GM10847 (cell line): ENCODE results near the gene ATXN7.

Source experiments
- POLR2A ChIP-seq: IDR thresholded peaks from 2 replicates; pipeline ENCODE4 v1.6.1; 2011; ENCODE audit not compliant: insufficient read length; ENCODE audit errors: extremely low read depth

ATXN7 gene

DNA sequence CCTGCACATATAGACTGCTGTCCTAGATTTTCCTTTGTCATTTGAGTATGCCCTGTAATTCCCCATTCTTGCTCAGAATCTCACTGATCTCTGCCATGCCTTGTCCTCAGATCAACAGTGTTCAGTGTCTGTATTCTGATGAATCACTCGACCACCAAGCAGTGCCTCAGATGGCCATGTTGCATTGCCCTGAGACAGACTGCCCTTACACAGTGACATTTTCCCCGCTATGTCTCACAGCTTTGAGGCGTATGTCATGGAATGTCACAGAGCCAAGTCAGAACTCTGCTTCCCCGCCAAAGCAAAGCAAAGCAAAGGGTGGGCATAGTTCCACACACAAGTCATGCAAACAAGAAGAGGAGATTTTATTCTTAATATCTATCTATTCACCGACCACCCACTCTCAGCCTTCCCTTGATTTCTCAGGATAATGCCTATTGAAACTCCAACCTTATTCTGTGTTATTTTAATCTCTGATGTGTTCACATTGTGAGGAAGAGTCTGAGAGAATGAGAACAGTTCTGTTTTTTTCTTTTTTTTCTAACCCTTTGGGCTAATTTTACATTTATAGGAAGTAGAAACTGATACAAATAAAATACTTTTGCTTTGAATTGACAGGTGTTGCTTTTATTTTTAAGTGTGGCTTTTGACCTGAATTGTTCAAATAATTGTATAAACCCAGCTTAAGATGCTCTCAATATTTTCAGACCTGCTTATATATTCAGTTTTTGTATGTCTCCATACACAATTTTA is 176.5 kb downstream of the ATXN7 start:
- TF ChIP-seq POLR2A: no peak

DNA sequence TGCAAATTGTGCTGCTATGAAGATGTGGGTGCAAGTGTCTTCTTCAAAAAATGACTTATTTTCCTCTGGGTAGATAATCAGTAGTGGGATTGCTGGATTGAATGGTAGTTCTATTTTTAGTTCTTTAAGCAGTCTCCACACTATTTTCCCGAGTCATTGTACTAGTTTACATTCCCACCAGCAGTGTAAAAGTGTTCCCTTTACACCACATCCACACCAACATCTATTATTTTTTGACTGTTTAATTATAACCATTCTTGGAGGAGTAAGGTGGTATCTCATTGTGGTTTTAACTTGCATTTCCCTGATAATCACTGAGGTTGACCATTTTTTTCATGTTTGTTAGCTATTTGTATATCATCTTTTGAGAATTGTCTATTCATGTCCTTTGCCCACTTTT is 179.3 kb downstream of the ATXN7 start:
- TF ChIP-seq POLR2A: no peak

DNA sequence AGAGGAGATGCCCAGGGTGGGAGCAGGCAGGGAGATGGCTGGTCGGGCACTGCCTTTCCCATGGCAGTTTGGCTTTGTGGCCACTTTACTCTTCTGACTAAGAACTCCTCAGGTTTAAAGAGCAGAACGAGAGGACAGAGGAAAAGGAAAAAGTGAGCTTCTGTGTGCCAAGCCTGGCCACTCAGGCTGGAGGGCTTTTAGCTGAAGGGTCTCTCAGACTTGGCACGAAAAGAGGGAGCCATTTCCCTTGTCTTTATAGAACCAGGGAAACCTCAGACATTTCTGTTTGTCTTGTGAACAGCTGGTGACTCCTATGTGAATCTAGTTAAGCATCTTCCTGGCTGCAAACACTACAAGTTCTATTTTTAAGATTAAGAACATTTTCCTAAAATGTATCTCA is 182.9 kb downstream of the ATXN7 start:
- no peak for TF ChIP-seq POLR2A

DNA sequence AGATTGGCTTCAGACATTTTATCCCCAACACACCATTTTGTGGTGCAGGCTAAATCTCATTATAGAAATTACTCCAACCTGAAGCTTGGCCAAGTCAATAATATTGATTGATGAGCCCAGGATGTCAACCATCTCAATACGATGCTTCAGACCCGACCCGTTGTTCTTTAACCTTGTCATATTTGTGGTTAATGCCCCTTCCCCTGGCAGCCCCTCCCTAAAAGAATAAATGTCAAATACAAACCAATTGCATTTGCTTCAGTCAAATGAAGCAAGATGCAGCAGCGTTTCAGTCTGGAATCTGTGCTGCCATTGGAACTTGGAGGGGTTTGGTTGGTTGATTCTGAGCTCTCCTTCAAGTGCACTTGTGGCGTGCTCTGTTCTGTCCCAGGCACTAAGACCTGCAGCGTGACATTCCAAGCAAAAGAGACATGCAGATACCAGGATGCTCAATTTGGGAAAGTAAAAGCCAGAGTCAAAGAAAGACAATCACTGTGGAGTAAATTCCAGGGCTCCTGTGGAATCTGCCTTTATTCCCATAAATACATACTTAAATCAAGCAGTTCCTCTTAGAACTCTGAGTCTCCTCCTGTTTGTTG is 183.4 kb downstream of the ATXN7 start:
- TF ChIP-seq POLR2A: no peak

DNA sequence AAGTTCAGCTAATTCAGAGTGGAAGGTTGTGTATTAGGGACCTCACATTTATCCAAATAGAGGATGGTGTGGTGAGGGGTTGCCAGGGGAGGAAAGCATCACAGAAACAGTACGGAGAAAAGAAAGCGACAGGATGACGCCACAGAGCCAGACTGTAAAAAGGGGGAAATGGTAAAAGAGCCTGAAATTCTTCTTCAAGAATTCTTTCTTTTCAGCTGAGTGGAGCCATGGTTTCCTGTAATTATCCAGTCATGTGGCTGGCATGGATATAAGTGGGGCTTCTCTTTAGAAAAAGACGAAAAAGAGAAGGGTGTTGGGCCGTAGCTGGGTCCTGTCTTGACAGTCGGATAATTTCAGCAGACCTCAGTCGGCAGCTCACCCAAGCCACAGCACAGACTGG is 184.1 kb downstream of the ATXN7 start:
- no peak for TF ChIP-seq POLR2A

DNA sequence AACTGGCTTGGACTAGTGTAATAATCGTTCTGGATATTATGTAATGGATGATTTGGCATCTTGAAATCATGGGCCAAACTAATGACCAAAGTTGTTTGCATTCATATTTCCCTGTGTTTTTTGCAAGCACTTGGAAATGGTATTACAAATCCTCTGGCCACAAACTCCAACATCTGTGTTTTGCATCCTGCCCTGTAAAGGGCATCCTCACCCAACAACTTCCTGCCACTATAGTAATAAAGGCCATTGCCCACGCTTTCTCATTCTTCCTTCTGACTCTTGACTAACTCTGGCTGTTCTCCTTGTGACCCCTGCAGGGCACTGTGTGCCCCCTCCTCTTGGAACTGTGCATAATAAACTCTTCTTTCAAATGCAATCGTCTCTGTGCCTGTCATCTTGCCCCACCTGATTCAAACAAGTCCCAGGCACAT is 185.0 kb downstream of the ATXN7 start:
- TF ChIP-seq POLR2A: no peak

DNA sequence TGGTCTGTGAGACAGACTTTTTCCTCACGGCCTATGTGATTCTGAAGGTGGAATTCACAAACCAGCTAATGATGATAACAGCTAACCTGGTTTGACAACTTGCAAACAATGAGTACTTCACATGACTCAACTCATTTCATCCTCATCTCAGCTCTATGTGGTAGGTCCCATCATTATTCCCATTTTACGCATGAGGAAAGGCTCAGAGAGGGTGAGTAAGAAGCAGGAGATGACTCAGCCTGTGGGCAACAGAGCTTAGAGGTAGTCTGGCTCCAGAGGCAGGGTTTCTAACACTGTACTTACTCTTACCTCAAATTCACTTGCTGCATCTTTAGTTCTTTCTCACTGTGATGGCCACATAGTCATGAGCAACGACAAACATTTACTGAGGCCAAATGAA is 185.5 kb downstream of the ATXN7 start:
- no peak for TF ChIP-seq POLR2A

DNA sequence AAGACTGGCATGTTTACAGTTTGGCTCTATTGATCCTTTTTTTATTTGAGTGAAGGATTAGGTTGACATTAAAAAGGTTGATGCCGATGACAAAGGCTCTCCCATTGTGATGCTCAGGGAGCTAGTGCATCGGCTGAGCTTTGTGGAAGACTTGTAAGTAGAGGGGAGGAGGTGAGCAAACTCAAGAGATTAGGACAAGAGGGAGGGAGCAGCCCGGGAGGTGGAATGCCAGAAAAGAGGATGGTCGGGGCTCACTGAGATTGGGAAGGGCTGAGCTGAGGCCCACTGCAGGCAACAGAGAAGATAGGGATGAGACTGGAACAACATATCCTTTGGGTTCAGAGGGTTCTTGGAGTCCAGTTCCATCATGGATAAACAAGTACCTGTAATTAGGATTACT is 186.2 kb downstream of the ATXN7 start:
- no peak for TF ChIP-seq POLR2A
